Activated naive CD8-positive, alpha-beta T cell (primary cell): ENCODE measurements around the gene SYT15B.
"Not testable (repeated sequence)": the region's sequence is repeated elsewhere in the genome, so short reads cannot be mapped to it uniquely, and the experiment has no call there.

ENCODE experiments used
- H3K27ac Mint-ChIP-seq: one replicate; pipeline ENCODE4 v1.8.0; 2021; ENCODE audit warnings: mixed read lengths
- H3K27me3 Mint-ChIP-seq: one replicate; pipeline ENCODE4 v1.8.0; 2021; ENCODE audit warnings: mixed read lengths
- H3K36me3 Mint-ChIP-seq: one replicate; pipeline ENCODE4 v1.8.0; 2021; ENCODE audit warnings: mixed read lengths
- H3K4me1 Mint-ChIP-seq: one replicate; pipeline ENCODE4 v1.8.0; 2021; ENCODE audit warnings: low read depth, mixed read lengths
- H3K4me3 Mint-ChIP-seq: one replicate; pipeline ENCODE4 v1.8.0; 2021; ENCODE audit warnings: mild to moderate bottlenecking, mixed read lengths
- H3K9me3 Mint-ChIP-seq: one replicate; pipeline ENCODE4 v1.8.0; 2021; ENCODE audit warnings: low read depth, mixed read lengths

The SYT15B gene

DNA sequence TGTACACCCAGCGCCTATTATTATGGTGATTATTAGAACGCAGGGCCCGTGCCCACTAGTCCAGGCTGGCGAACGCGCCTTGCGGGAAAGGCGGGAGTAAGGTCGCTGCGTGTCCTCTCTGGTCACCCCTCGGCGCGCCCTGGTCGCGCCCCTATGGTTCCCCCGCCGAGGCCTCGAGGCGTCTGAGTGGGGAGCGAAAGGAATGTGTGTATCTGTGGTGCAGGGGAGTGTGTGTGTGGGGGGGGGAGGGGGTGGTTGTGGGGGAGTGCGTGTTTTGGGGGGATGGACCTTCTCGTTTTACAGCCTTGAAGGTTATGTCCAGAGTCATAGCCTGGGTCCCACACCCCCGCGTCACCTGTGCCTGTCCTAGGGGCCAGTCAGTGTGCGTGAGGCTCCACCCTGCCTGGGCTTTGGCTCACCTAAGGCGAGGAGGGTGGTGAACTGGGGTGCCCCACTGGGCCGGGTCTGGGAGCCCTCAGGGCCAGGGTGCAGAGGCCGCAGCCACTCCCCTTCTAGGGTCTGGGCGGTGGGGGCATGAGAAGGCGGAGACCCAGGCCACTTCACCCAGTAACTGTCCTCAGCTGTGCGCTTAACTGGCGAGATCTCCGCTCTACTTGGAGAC lies at the start of gene SYT15B:
SYT15B (minus strand) TSS at position 39 of the 622 bp plus-strand sequence. CDS start 952 bp downstream, outside the sequence.
- H3K9me3 Mint-ChIP-seq, H3K27ac Mint-ChIP-seq, H3K27me3 Mint-ChIP-seq, H3K36me3 Mint-ChIP-seq, H3K4me1 Mint-ChIP-seq, H3K4me3 Mint-ChIP-seq: not testable (repeated sequence)

DNA sequence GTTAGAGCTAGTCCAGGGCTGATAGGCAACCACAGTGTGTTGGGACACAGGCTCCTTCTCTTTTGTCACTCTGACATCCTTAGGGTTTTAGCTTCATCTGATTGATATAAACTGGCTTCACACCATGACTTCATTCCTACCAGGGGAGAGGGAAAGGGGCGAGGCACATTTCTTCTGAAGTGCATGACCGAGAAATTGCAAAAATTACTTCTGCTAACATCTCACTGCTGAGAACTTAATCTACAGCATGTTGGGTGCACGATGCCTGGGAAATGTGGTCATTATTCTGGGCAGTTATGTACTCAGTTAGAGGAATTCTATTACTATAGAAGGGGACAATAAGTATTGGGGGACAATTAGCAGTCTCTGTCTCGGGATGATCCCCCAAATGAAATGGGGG lies 16.2 kb upstream of the SYT15B start:
- H3K4me1 Mint-ChIP-seq, H3K4me3 Mint-ChIP-seq, H3K9me3 Mint-ChIP-seq, H3K27me3 Mint-ChIP-seq, H3K27ac Mint-ChIP-seq, H3K36me3 Mint-ChIP-seq: not testable (repeated sequence)

DNA sequence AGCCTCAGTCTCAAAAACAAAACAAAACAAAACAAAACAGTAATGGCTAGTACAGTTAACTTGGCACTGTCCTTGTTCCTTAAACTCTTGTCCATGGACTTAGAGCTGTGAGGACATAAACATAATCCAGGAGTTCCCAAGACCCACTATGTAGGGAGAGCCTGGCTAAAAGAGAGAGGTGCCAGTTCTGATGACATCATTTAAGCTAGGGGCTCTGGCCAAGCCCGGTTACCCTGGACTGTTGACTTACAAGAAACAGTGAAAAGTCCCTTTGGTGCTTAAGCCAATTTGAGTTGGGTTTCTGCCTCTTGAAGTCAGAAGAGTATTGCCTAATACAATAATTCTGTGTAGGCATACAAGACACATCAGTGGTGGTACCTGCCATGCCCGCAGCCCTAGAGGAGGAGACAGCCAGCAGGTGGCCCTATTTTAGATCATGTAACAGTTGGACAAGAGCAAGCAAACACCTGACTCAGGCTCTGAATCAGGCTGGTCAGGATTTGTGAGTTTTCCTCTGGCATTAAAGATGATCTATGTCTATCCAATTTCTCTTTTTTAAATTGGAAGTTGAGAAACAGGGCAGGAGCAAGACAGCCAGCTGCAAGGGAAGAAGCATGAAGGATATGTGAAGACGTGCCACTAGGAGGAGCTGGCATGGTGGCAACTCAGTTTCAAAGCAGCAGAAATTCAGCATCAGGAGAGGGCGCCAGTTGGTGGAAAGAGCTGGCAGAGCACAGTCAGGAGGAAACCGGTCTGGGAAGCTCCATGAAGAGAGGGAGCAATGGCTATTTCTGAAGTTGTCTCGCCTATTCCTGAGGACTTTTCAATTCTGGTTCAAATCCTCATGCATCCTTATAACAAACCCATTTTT lies 12.2 kb upstream of the SYT15B start:
- H3K9me3 Mint-ChIP-seq, H3K27ac Mint-ChIP-seq, H3K4me3 Mint-ChIP-seq, H3K4me1 Mint-ChIP-seq, H3K36me3 Mint-ChIP-seq, H3K27me3 Mint-ChIP-seq: not testable (repeated sequence)

DNA sequence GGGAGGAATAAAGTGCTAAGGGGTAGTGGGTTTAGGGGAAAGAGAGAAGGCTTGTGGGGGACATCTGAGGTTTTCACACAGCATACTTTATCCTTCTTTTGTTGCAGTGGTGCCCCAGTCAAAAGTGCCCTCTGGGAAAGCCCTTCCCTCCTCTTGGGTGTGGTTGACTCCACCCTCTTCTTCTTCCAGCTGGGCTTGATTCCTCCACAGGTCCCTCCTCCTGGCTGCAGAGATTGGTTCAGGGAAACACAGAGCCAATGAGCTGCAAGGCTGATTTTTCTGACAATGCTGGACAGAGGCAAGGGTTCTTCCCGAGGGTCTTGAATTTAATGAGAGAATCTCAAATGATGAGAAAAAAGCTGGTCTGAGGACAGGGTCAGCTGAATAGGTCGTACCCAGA lies 7.4 kb upstream of the SYT15B start:
- H3K4me3 Mint-ChIP-seq, H3K27ac Mint-ChIP-seq, H3K9me3 Mint-ChIP-seq, H3K4me1 Mint-ChIP-seq, H3K36me3 Mint-ChIP-seq, H3K27me3 Mint-ChIP-seq: not testable (repeated sequence)

DNA sequence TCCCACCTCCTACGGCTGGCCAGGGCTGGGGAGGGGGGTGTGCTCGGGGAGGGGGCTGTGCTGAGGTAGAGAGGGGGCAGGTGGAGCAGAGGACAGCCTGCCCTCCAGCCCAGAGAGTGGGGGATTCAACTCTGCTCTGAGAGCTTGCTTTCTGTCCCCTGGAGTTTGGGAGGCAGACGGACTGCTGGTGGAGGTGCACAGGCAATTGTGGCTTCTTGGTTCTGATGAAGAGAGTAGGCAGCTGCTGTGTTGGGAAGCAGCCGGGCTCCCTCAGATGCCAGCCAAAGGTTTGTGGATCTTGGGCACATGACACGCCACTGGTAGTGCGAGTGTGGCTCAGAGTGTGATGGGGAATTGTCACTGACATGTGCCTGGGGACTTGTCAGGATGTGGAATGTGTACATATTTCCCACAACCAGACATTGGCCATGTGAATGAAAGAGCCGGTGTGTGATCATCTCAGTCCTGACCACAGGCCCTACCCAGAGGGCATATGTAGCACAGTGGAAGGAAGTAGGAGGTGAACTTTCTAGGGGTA lies 5.3 kb upstream of the SYT15B start:
- H3K27me3 Mint-ChIP-seq, H3K9me3 Mint-ChIP-seq, H3K36me3 Mint-ChIP-seq, H3K4me3 Mint-ChIP-seq, H3K4me1 Mint-ChIP-seq, H3K27ac Mint-ChIP-seq: not testable (repeated sequence)

DNA sequence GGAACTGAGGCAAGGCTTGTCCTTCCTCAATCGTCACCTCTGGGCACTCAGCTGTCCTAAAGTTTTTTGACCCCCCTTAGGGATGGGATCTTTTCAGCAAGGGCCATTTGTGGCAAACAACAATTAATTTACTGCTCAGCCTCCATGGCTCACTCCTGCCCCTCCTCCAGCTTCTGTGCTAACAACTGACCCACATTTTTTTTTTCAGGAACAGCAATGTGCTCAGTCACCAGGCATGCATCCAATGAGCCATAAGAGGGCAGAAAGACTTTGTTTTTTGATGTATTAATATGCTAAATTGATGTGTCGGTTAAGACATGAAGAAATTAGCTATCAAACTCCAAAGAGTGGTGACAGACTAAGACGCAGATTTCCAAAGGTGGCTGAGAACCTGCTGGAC lies 4.7 kb upstream of the SYT15B start:
- not testable (repeated sequence) for H3K27me3 Mint-ChIP-seq, H3K4me1 Mint-ChIP-seq, H3K27ac Mint-ChIP-seq, H3K36me3 Mint-ChIP-seq, H3K9me3 Mint-ChIP-seq, H3K4me3 Mint-ChIP-seq

DNA sequence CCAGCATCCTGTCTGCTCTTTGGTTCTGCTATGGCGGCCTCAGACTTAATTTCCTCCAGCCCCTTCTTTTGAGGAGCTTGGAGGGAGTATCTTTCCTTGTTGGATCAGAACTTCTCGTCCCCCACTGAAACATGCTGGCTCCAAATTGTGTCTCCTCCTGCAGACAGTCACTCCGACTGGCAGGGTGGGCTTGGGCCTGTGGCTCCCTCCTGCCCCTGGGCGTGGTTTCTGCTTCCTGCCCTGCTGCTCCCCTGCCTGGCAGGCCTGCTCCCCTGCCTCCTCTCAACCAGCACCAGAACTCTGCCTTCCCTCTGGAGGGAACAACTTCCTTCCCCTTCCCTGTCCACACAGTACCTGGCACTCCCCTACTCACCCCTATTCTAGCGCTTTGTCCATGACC lies 3.8 kb upstream of the SYT15B start:
- H3K9me3 Mint-ChIP-seq, H3K4me3 Mint-ChIP-seq, H3K36me3 Mint-ChIP-seq, H3K27ac Mint-ChIP-seq, H3K27me3 Mint-ChIP-seq, H3K4me1 Mint-ChIP-seq: not testable (repeated sequence)

DNA sequence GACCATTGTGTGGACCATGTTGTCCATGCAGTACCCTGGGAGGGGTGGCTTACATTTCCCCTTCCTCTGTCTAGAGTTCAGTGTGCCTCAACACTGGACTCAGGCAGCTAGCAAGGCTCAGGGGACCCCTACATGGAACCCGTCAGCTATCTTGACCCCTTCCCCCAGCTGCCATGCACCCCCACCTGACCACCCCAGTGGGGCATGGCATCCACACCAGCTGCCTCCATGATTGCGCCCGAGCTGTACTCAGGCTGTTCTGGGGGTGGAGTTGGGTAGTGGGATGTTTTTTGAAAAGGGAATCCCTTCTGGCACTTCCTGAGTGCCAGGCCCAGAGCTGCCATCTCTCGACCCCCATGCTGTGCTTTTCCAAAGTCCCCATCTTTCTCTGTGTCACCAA lies 1.8 kb upstream of the SYT15B start:
- H3K27ac Mint-ChIP-seq, H3K27me3 Mint-ChIP-seq, H3K4me1 Mint-ChIP-seq, H3K9me3 Mint-ChIP-seq, H3K4me3 Mint-ChIP-seq, H3K36me3 Mint-ChIP-seq: not testable (repeated sequence)

DNA sequence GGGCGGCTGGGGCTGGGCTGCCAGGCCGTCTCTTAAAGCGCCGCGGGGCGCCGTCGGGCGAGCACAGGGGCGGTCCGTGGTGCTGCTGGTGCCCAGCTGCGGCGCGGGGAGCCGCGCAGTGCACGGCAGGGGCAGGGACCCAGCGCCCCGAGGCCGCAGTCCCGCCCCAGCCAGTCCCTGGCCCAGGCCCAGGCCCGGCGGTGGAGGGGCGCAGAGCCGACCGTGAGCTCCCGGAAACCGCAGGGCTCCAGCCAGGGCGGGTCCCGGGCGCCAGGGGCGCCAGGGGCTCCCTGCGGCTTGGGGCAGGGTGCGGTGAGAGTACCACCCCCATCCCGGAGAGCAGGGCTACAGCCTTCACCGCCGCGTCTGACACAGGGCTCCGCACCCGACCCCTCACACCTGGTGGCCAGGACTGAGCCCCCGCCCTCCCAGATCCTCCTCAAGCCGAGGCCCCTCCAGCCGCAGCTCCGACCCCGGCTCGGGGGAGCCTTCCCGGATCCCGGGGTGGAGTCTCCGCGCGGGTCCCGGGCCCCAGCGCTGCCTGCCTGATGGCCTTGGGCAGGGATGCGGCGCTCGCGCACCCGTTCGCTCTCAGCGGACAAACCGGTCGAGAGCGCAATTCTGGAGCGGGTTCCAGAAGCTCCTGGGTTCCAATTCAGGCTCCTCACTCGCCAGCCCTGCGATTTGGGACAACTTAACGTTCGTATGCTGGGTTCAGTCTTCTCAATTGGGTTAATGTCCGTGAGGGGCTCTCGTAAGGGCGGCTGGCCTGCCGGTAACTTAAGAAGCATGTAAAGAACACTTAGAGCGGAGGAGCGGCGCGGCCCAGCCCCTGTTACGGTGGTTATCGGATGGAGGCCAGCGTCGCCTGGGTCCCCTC lies 478 bp downstream of the SYT15B start:
- H3K36me3 Mint-ChIP-seq, H3K9me3 Mint-ChIP-seq, H3K4me3 Mint-ChIP-seq, H3K27ac Mint-ChIP-seq, H3K27me3 Mint-ChIP-seq, H3K4me1 Mint-ChIP-seq: not testable (repeated sequence)

DNA sequence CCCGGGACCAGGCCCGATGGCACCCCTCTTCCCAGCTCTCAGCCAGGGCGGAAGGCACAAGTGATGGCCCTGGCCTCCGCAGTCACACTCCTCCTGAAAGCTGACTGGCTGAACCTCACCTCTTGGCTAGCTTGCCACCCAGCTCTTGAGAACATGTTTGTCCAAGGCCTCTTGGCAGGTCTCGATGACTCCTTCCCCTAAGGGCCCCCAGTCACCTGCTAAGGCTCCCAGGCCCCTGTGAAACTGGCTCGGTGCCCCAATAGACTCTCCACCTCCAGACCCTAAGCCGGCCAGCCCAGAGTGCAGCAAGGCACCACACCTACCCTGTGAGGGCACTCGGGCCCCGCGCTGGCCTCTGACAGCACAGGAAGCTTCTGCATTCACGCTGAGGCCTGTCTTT lies 4.5 kb downstream of the SYT15B start:
- not testable (repeated sequence) for H3K4me1 Mint-ChIP-seq, H3K4me3 Mint-ChIP-seq, H3K27ac Mint-ChIP-seq, H3K27me3 Mint-ChIP-seq, H3K36me3 Mint-ChIP-seq, H3K9me3 Mint-ChIP-seq

DNA sequence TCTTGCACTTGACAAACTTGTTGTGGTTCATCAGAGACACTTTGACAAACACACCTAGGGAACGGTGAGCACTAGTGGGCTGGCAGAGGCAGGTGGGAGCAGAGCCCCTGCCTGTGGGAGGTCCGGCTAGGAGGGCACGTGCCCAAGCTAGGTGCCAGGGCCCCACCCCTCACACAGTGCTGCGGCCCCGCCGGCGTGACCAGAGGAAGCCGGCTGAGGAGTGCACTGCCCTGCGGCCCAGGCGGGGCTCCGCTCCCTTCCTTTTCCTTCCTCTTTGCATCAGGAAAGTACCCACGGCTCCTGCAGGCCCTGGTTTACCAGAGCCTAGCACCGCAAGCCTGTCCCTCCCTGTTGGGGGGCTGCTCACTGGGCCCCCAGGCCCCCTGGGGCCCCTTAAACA lies 7.2 kb downstream of the SYT15B start:
- not testable (repeated sequence) for H3K9me3 Mint-ChIP-seq, H3K4me3 Mint-ChIP-seq

DNA sequence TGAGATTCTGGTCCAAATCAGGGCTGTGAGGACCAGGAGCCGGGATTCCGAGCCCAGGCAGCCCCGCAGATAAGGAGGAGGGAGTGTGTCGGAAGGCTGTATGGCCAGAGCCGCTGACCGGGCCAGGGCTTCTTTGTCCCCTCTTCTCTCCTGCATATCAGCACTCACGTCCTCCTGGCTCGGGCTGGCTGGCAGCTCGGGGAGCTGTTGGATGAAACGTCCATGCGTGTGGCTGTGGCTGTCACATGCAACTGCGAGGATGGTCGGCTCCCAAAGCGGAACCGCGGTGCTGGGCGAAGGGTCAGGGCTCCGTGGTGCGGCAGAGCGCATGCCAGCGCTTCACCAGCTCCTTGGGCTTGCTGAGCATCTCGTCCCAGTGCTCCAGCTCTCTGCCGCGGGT lies 9.5 kb downstream of the SYT15B start:
- H3K9me3 Mint-ChIP-seq = not testable (repeated sequence)

More for the DNA sequence above, 7.2 kb downstream of the SYT15B start:
- not testable (repeated sequence) for H3K27me3 Mint-ChIP-seq, H3K27ac Mint-ChIP-seq, H3K36me3 Mint-ChIP-seq, H3K4me1 Mint-ChIP-seq

DNA sequence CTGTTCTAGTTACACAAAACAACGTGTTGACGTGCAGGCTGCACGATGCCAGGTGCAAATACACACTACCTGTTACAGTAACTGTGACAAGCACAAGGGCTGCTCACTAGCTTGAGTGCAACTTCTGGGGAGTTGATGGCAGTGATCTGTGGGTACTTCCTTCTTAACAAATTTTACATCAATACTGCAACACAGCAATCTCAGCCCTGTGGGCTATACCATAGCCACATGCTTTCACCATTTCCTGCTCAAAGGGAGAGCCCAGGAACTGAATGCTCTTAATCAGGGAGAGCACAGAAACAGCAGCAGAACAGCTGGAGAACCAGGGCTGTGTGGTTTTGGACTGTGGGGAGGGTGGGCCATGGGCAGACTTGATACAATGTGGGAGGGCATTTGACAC lies 10.2 kb downstream of the SYT15B start:
- not testable (repeated sequence) for H3K27me3 Mint-ChIP-seq, H3K4me3 Mint-ChIP-seq, H3K27ac Mint-ChIP-seq, H3K36me3 Mint-ChIP-seq, H3K4me1 Mint-ChIP-seq, H3K9me3 Mint-ChIP-seq

More for the DNA sequence above, 9.5 kb downstream of the SYT15B start:
- not testable (repeated sequence) for H3K4me1 Mint-ChIP-seq, H3K27me3 Mint-ChIP-seq, H3K27ac Mint-ChIP-seq, H3K4me3 Mint-ChIP-seq, H3K36me3 Mint-ChIP-seq

DNA sequence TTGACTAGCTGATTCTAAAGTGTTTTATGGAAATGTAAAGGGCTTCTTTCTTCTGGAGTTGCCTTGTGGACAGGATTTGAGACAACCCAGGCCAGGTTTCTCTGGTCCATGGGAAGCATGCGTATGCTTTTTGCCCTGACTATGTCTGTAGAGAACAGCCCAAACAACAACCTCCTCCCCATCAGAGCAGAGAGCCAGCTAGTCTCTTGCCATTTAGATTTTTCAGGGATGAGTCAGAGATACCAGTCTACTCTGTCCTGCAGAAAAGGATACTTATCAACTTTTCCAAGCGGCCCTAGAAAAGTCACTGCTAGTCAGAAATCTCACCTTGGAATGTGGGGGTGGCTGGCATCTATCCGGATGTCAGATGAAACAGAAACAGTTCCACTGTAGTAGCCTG lies 11.6 kb downstream of the SYT15B start:
- H3K27me3 Mint-ChIP-seq, H3K36me3 Mint-ChIP-seq, H3K27ac Mint-ChIP-seq, H3K4me1 Mint-ChIP-seq, H3K9me3 Mint-ChIP-seq, H3K4me3 Mint-ChIP-seq: not testable (repeated sequence)

DNA sequence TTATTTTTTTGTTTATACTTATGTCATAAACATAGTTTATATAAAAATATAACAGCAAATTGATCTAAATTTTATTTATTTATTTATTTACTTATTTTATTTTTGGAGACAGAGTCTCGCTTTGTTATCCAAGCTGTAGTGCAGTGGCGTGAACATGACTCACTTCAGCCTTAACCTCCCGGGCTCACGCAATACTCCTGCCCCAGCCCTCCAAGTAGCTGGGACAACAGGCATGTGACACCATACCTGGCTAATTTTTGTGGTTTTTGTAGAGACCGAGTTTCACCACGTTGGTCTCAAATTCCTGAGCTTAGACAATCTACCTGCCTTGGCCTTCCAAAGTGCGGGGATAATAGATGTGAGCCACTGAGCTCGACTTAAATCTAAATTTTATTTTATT lies 13.0 kb downstream of the SYT15B start:
- H3K9me3 Mint-ChIP-seq, H3K4me1 Mint-ChIP-seq, H3K36me3 Mint-ChIP-seq, H3K27ac Mint-ChIP-seq, H3K27me3 Mint-ChIP-seq, H3K4me3 Mint-ChIP-seq: not testable (repeated sequence)
